ENCODE measurements around the gene ZNF407.

GRCh38 chr18:74856434-74856833 lies 258.8 kb downstream of the ZNF407 start:
- TF ChIP-seq, protein P1, sequence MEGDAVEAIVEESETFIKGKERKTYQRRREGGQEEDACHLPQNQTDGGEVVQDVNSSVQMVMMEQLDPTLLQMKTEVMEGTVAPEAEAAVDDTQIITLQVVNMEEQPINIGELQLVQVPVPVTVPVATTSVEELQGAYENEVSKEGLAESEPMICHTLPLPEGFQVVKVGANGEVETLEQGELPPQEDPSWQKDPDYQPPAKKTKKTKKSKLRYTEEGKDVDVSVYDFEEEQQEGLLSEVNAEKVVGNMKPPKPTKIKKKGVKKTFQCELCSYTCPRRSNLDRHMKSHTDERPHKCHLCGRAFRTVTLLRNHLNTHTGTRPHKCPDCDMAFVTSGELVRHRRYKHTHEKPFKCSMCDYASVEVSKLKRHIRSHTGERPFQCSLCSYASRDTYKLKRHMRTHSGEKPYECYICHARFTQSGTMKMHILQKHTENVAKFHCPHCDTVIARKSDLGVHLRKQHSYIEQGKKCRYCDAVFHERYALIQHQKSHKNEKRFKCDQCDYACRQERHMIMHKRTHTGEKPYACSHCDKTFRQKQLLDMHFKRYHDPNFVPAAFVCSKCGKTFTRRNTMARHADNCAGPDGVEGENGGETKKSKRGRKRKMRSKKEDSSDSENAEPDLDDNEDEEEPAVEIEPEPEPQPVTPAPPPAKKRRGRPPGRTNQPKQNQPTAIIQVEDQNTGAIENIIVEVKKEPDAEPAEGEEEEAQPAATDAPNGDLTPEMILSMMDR (IDR thresholded peaks at IDR 0.05) = no peak
- TF ChIP-seq POLR2A (IDR thresholded peaks at IDR 0.05) (no peak), POLR2AphosphoS5 (IDR thresholded peaks at IDR 0.05) (no peak)
